Neural cell (in vitro differentiated cells): Measurements from ENCODE around the gene RAB1B.

Experiments used
- CTCF ChIP-seq: fragments of 450-650 bp; IDR thresholded peaks from 2 replicates; pipeline ENCODE4 v1.5.1; 2014; ENCODE audit warnings: antibody characterized with exemption, mild to moderate bottlenecking, moderate library complexity; ENCODE audit not compliant: poor library complexity, severe bottlenecking
- EP300 ChIP-seq: fragments of 450-650 bp; conservative IDR thresholded peaks from 2 replicates; pipeline ENCODE4 v1.6.1; 2014; ENCODE audit warnings: antibody characterized with exemption, mild to moderate bottlenecking, moderate library complexity; ENCODE audit not compliant: poor library complexity, severe bottlenecking
- EZH2 ChIP-seq: fragments of 200-600, 300-800 bp; shearing (Covaris generic), sonication (generic); IDR thresholded peaks from 2 replicates; pipeline ENCODE4 v1.6.1; 2014; ENCODE audit warnings: antibody characterized with exemption, low read length, borderline replicate concordance, mild to moderate bottlenecking; ENCODE audit not compliant: insufficient read depth, poor library complexity, severe bottlenecking
- MXI1 ChIP-seq: fragments of 450-650 bp; conservative IDR thresholded peaks from 2 replicates; pipeline ENCODE4 v1.6.1; 2014; ENCODE audit warnings: antibody characterized with exemption, mild to moderate bottlenecking; ENCODE audit not compliant: poor library complexity, severe bottlenecking
- RAD21 ChIP-seq: fragments of 450-650 bp; conservative IDR thresholded peaks from 2 replicates; pipeline ENCODE4 v1.6.1; 2014; ENCODE audit warnings: antibody characterized with exemption, mild to moderate bottlenecking, moderate library complexity
- REST ChIP-seq: IDR thresholded peaks from 2 replicates; pipeline ENCODE4 v1.6.1; 2012; ENCODE audit warnings: borderline replicate concordance

GRCh38 chr11:66275396-66275795 is 7.0 kb downstream of the RAB1B start:
- TF ChIP-seq MXI1 (no peak), CTCF (no peak), RAD21 (no peak), REST (no peak), EP300 (no peak), EZH2 (no peak)
